ENCODE measurements around the gene ZNF438. TPM values are rescaled to one million over a fixed set of nuclear protein-coding genes. Genes with fewer than 3 reads are reported as not detected.

Gene ZNF438
- total and polyA plus RNA-seq, 2 of the 8 experiments (the other 6 are each of a cell fraction or from before 2014, with no cell fraction given): 0.95 to 1.7 TPM

GRCh38 chr10:31042670-31043069 is 11.0 kb upstream of the ZNF438 start (continued):
- no peak for TF ChIP-seq CHD7 (IDR thresholded peaks at IDR 0.05; ENCODE audit: insufficient replicate concordance, low read length)
- no peak for TF ChIP-seq YY1 (IDR thresholded peaks at IDR 0.05; ENCODE audit: low read depth, low read length)
- no peak for TF ChIP-seq MAFK (IDR thresholded peaks at IDR 0.05; ENCODE audit: low read depth, low read length)
- TF ChIP-seq HDAC6 (IDR thresholded peaks at IDR 0.05; ENCODE audit: low read depth, low read length): no peak
- TF ChIP-seq TBP (IDR thresholded peaks at IDR 0.05; ENCODE audit: low read depth, low read length): no peak
- no peak for TF ChIP-seq EP300 (IDR thresholded peaks at IDR 0.05; ENCODE audit: borderline replicate concordance in 1 of 2, low read depth in 2 of 2, low read length in 2 of 2)
- no peak for TF ChIP-seq GTF2F1 (IDR thresholded peaks at IDR 0.05; ENCODE audit: borderline replicate concordance, low read depth, low read length)
- TF ChIP-seq CBX5 (IDR thresholded peaks at IDR 0.05; ENCODE audit: low read depth, low read length): no peak
- no peak for TF ChIP-seq RXRA (IDR thresholded peaks at IDR 0.05; ENCODE audit: insufficient read depth, low read depth, low read length)
- no peak for TF ChIP-seq USF2 (IDR thresholded peaks at IDR 0.05; ENCODE audit: low read length)
- TF ChIP-seq ASH2L (IDR thresholded peaks at IDR 0.05; ENCODE audit: low read length): no peak
